HG03558 (cell line): ENCODE results near the gene GRSF1.
"Not testable (repeated sequence)": the region's sequence is repeated elsewhere in the genome, so short reads cannot be mapped to it uniquely, and the experiment has no call there.

Experiments
- ATAC-seq: cut with Tn5 transposase; IDR thresholded peaks from one replicate; pipeline ENCODE4 v1.9.1; 2021; ENCODE audit warnings: moderate number of reproducible peaks; ENCODE audit not compliant: unreplicated experiment; ENCODE audit errors: extremely low read depth

The GRSF1 gene

GRCh38 chr4:70838204-70838603 is 1.5 kb downstream of the GRSF1 start:
- no peak for ATAC-seq

- no peak for ATAC-seq
Measured at GRCh38 chr4:70836081-70836480, 3.6 kb downstream of the GRSF1 start.

GRCh38 chr4:70833675-70834074 is 6.0 kb downstream of the GRSF1 start:
- no peak for ATAC-seq

- no peak for ATAC-seq
Measured at GRCh38 chr4:70831293-70831692, 8.4 kb downstream of the GRSF1 start.

GRCh38 chr4:70830054-70830453 is 9.6 kb downstream of the GRSF1 start:
- no peak for ATAC-seq

- no peak for ATAC-seq
Measured at GRCh38 chr4:70829492-70829891, 10.2 kb downstream of the GRSF1 start.

GRCh38 chr4:70829015-70829414 is 10.7 kb downstream of the GRSF1 start:
- ATAC-seq: no peak

GRCh38 chr4:70818921-70819320 is 20.8 kb downstream of the GRSF1 start:
- no peak for ATAC-seq

GRCh38 chr4:70818173-70818855 is 21.4 kb downstream of the GRSF1 start:
- no peak for ATAC-seq

- no peak for ATAC-seq
Measured at GRCh38 chr4:70816894-70817293, 22.8 kb downstream of the GRSF1 start.

GRCh38 chr4:70815370-70815769 is 24.3 kb downstream of the GRSF1 start:
- no peak for ATAC-seq

GRCh38 chr4:70808151-70808550 is 31.5 kb downstream of the GRSF1 start:
- no peak for ATAC-seq

- ATAC-seq: no peak
Measured at GRCh38 chr4:70802928-70803580, 36.6 kb downstream of the GRSF1 start.

- ATAC-seq: peak; percentile 68
Measured at GRCh38 chr4:70801265-70801809, 38.4 kb downstream of the GRSF1 start.

- no peak for ATAC-seq
Measured at GRCh38 chr4:70793626-70794025, 46.1 kb downstream of the GRSF1 start.

GRCh38 chr4:70788733-70789132 is 51.0 kb downstream of the GRSF1 start:
- no peak for ATAC-seq

GRCh38 chr4:70787496-70787895 is 52.2 kb downstream of the GRSF1 start:
- no peak for ATAC-seq

- no peak for ATAC-seq
Measured at GRCh38 chr4:70783096-70783495, 56.6 kb downstream of the GRSF1 start.

GRCh38 chr4:70778888-70779422 is 60.7 kb downstream of the GRSF1 start:
- ATAC-seq: no peak

GRCh38 chr4:70772929-70773555 is 66.6 kb downstream of the GRSF1 start:
- ATAC-seq: no peak

GRCh38 chr4:70769396-70769795 is 70.3 kb downstream of the GRSF1 start:
- ATAC-seq: not testable (repeated sequence)
